ENCODE results near the gene TP53I11.

GRCh38 chr11:44960200-44960845, 9.6 kb upstream of the TP53I11 start:
- no peak for TF ChIP-seq CTCF (IDR thresholded peaks at IDR 0.05; ENCODE audit: insufficient read depth, low read length, poor library complexity, severe bottlenecking)
- TF ChIP-seq EZH2phosphoT487 (conservative IDR thresholded peaks at IDR 0.05; ENCODE audit: low read length), result no peak
